Activated naive CD8-positive, alpha-beta T cell treated with anti-CD3 and anti-CD28 coated beads, Interleukin-2, amount 10 ng/mL, durations not matched to agents 7 days and 5 days (primary cell): ENCODE data around the gene HSFX1. TPM values are rescaled to one million over a fixed set of nuclear protein-coding genes. Genes with fewer than 3 reads are reported as not detected.

ENCODE experiments used
- total RNA-seq, 2 experiments: library from RNA; stranded (reverse); gene quantifications; one replicate each; pipeline ENCODE4 v1.2.3, GENCODE V29; 2021

Gene HSFX1
- total RNA-seq, 2 experiments from 2014 or later = 0.86 to 1.4 TPM

Other genes with a start within 250 kb of the HSFX1 start
- 10 to 100 TPM; 25.7 to 30.1 TPM for gene EOLA1, start 233.1 kb upstream of the HSFX1 start, total RNA-seq
- gene HSFX3, start 224.1 kb upstream of the HSFX1 start, total RNA-seq = not detected
- not detected for gene MAGEA9B, start 186.6 kb upstream of the HSFX1 start, total RNA-seq
- gene HSFX2, start 178.8 kb upstream of the HSFX1 start, total RNA-seq = under 1 TPM in 1 of 2 experiments, not detected in 1; 0.28 TPM
- gene TMEM185A, start 142.3 kb upstream of the HSFX1 start, total RNA-seq = 10 to 100 TPM; 23.6 to 28.7 TPM
- not detected for gene MAGEA11, start 62.0 kb upstream of the HSFX1 start, total RNA-seq
- not detected for gene MAGEA9, start 7.9 kb downstream of the HSFX1 start, total RNA-seq
- gene MAGEA8, start 107.1 kb downstream of the HSFX1 start, total RNA-seq = not detected
- not detected for gene HSFX4, start 155.5 kb downstream of the HSFX1 start, total RNA-seq
- 10 to 100 TPM; 40.8 to 41.5 TPM for gene EOLA2, start 164.4 kb downstream of the HSFX1 start, total RNA-seq